ENCODE measurements around the gene LYL1. TPM values are rescaled to one million over a fixed set of nuclear protein-coding genes. Genes with fewer than 3 reads are reported as not detected.
A peak's percentile ranks its signal among the peaks of the same experiment; 100 is the strongest.

Gene LYL1
- total RNA-seq, 1 donor from 2014 or later, result 9.4 TPM

DNA sequence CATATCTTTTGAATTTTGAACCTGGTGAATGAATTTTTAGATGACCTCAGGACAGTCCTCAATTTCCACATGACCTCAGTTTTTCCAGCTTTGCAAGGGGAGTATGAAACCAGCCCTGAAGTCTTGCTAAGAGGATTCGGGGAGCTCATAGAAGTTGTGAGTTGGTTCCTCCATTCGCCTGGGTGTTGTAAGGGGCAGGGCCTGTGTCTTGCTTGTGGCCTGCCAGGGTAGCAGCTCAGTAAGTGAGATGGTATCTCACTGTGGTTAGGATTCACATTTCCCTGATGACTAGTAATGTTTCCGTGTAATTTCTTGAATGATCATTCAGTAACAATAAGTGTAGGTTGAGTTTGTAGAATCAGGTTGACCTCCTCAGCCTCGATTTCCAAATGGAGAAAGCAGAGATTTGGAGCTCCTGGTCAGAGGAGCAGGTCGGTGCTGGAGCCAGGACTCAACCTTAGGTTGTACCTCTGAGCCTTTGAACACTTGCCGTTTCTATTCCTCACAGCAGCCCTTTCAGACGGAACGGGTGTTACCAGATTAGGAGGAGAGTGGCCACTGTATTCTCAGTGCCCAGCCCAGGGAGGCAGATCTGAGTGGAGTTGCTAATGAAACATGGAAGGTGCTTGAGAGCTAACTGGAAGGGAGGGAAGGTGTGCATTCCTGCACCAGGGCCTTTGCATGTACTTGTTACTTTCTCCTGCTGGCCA, 30.0 kb upstream of the LYL1 start:
- no peak for DNase-seq (ENCODE audit: low spot score)
- intact Hi-C loops (cut with DNase I), result no loop called here

- intact Hi-C loops (cut with DNase I), result no loop called here
- DNase-seq (ENCODE audit: low spot score), result no peak
Observed at GRCh38 chr19:13130886-13131490, 28.3 kb upstream of the LYL1 start.

GRCh38 chr19:13129384-13129783, 26.7 kb upstream of the LYL1 start:
- intact Hi-C loops (cut with DNase I), result no loop called here
- DNase-seq (ENCODE audit: low spot score), result no peak

DNA sequence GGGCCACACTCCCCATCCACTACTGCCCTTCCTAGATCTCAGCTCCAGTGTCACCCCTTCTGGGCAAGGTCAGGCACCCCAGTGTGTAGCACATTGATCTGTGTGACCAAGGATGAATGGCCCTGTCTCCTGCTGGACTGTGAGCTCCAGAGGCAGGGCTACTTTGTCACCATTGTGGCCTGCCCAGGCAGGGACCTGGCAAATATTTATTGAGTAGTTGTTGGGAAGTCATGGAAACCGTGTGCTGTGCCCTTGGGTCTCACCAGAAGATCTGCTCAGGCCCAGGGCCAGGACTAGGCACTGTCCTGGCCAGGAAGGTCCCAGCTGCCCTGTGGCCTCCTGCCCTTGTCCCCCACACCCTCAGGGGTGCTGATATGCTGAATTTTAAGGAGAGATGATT, 25.9 kb upstream of the LYL1 start:
- no peak for DNase-seq (ENCODE audit: low spot score)
- intact Hi-C loops (cut with DNase I), result no loop called here

DNA sequence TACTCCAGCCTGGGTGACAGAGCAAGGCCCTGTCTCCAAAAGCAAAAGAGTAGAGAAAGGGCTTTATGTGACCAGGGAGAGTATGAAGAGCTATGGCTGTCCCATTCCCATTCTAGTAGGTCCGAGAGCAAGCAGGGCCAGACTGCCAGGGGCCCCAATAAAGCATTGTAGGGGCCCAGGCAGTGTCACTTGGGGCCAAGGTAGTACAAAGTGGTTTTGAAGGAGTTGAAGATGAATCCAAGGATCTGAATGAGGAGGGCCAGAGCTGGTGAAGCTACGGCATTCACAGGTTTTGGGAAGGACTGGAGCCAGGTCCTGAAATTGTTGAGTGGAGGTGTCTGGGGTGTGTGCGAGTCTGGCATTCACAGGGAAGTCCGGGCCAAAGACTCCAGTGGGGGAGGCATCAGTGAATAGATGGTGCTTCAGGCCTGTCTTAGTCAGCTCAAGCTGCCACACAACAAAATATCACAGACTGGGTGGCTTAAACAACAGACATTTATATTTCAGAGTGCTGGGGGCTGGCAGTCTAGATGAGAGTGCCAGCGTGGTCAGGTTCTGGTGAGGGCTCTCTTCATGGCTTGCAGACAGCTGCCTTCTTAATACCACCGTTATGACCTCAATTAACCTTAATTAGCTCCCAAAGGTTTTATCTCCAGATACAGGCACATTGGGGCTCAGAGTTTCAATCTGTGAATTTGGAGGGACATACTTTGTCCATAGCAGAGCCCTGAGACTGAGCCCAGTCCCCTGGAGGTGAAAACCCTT, 25.3 kb upstream of the LYL1 start:
- no peak for DNase-seq (ENCODE audit: low spot score)
- intact Hi-C loops (cut with DNase I), result no loop called here

DNA sequence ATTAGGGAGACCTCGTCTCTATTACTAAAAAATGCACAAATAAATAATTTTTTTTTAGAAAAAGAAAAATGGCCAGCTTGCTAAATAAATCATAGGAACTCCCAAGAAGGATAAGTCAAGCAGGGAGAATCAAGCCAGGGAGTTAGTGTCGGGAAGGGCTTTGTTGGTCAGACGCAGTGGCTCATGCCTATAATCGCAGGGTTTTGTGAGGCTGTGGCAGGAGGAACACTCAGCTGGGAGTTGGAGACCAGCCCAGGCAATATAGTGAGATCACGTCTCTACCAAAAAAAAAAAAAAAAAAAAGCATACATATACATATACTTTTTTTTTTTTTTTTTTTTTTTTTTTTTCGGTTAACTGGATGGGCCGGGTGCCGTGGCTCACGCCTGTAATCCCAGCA, 24.4 kb upstream of the LYL1 start:
- no peak for DNase-seq (ENCODE audit: low spot score)
- intact Hi-C loops (cut with DNase I), result no loop called here

DNA sequence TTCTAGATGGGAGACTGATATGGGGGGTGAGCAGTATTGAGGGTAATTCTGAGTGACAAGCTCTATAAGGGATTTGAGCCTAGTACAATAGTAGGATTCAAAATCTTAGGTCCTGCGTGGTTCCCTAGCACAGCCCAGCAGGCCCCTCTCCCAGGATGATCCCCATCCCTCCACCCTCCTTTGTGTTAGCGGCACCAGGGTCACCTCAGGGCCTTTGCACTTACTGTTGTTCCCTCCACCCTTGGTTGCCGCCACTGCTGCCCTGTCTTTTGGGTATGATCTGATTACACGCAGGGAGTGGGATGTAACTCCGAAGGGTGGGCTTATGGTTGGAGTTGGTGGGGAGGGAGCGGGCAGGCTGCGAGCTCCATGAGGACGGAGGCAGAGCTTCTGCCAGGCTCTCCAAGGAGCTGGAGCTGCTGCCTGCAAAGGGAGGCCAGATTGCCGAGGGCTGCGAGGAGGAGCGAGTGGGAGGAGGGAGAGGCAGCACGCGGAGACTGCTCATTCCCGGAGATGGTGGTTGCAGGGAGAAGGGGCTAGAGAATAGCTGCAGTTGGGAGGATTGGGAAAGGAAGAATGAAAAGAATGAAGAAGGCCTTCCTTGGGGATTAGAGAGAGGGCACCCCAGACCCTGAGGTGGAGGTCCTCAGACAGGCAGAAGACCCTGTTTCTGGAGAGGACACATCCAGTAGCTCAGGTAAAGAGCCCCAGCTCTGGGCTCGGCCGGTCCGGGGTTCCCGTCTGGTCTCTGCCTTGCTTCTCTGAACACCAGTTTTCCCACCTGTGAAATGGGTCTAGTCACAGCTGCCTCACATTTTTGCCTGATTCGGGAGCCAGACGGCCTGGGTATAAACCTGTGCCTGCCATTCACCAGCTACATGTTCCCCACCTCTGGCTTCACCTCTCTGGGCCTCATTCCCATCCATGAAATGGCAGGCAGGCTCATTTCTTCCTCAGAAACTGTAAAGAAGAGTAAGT, 20.6 kb upstream of the LYL1 start:
- intact Hi-C loops (cut with DNase I), result no loop called here
- no peak for DNase-seq (ENCODE audit: low spot score)

- DNase-seq (ENCODE audit: low spot score), result no peak
Observed at GRCh38 chr19:13122275-13122878, 19.7 kb upstream of the LYL1 start.

DNA sequence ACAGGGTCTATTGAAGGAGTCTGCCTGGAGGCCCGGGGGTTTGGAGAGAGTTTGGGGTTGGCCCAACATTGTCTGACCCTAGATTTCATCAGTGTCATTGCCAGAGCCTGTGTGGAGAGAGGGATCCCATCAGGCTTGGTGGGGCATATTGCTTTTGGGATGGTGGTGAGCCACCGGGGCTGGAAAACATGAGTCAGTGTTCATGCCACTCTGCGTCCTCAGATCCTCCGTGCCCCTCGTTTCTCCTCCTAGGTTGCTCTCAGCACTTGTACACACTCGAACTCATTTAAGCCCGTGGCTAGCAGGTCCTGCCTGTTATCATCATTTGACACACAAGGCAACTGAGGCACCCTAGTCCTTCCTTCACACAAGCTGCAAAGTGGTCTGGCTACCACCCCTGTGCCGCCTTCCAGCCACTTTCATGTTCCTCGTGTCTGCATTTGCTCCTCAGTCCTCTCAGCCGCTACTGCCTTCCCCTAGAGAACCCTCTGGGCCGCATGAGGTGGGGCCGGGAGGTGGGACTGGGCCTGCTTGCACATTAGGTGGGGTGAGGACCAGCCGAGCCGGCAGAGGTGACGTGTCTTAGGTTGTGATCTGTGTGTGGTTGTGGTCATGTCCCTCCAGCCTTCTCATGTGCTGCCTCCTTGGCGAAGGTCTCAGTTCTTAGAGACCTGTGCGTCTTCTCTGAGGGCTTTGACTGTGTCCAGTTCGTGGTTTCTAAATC, 19.1 kb upstream of the LYL1 start:
- intact Hi-C loops (cut with DNase I), result no loop called here
- no peak for DNase-seq (ENCODE audit: low spot score)

More at GRCh38 chr19:13122275-13122878, 19.7 kb upstream of the LYL1 start:
- intact Hi-C loops (cut with DNase I), result no loop called here

DNA sequence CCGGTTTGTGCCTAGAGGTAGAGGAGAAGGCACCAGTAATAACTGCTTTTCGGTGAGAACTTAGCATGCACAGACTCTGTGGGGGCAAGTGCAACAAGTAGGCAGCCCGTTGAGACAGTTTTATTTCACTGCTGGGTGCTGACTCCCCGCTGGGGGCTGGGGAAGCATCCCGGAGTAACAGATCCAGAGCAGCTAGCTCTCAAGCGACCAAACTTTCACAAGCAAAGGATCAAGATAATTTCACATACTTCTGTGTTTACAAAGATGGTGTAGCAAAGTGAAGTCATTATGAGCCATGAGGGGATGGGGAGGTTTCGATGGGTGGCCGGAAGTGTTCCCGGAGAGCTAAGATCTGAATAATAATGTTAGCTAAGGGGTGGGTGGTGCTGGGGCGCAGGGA, 18.2 kb upstream of the LYL1 start:
- intact Hi-C loops (cut with DNase I), result no loop called here

GRCh38 chr19:13120031-13120430, 17.4 kb upstream of the LYL1 start:
- intact Hi-C loops (cut with DNase I), result no loop called here
- no peak for DNase-seq (ENCODE audit: low spot score)

More for the DNA sequence above, 18.2 kb upstream of the LYL1 start:
- DNase-seq (ENCODE audit: low spot score), result no peak

- intact Hi-C loops (cut with DNase I), result no loop called here
- DNase-seq (ENCODE audit: low spot score), result no peak
Observed at GRCh38 chr19:13119627-13120026, 17.0 kb upstream of the LYL1 start.

GRCh38 chr19:13118424-13119193, 16.0 kb upstream of the LYL1 start:
- no peak for DNase-seq (ENCODE audit: low spot score)
- intact Hi-C loops (cut with DNase I), result no loop called here

- peak; percentile 96 for DNase-seq (ENCODE audit: low spot score)
- intact Hi-C loops (cut with DNase I), result loop anchor here (2.0 kb wide), 2 partner anchors 15 to 33 kb away; partner anchors contain the start of genes IER2, LYL1 and STX10
Observed at GRCh38 chr19:13117772-13118423, 15.2 kb upstream of the LYL1 start, which contains the start of gene NACC1. Gene NACC1, plus strand, starts transcription at chr19:13118264. Its CDS starts 16,944 bp downstream, at chr19:13135208.

GRCh38 chr19:13117176-13117771, 14.6 kb upstream of the LYL1 start:
- intact Hi-C loops (cut with DNase I), result loop anchor here (2.0 kb wide), 2 partner anchors 14 to 34 kb away; partner anchors contain the start of genes IER2, LYL1 and STX10
- no peak for DNase-seq (ENCODE audit: low spot score)

All from cardiac septum (tissue), 1 donor.